ENCODE results near the gene RTKN2.

Gene RTKN2

GRCh38 chr10:62159351-62159750, 109.3 kb downstream of the RTKN2 start:
- H3K4me3 ChIP-seq (replicated peaks in 1 of 2; ENCODE audit: low read depth in 2 of 2, low read length in 2 of 2): no peak overlapping the region
- TF ChIP-seq CTCF (IDR thresholded peaks at IDR 0.05; ENCODE audit: low read depth, low read length): no peak
- peak in 1 of 2 donors; percentile 36 for DNase-seq (ENCODE audit: low read depth in 2 of 2)

DNA sequence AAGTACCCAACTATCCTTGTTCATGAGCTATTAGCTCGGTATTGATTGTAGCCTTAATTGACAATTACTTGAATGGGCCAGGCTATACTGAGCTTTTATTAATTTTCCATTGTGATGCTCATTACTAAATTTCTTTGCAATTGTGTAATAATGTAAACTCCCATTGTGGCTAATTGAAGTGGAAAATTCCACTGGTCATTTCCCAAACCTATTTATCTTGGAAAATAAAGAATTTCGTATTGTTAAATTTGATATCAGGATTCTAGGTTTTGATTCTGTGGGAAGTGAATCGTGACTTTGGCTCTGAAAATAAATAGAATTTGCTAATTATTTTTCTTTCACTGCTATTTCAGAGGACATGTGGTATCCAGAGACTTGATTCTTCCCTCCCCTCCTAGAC, 111.0 kb downstream of the RTKN2 start:
- DNase-seq (ENCODE audit: low read depth in 2 of 2): no peak
- no peak overlapping the region for H3K4me3 ChIP-seq (replicated peaks in 1 of 2; ENCODE audit: low read depth in 2 of 2, low read length in 2 of 2)
- no peak for TF ChIP-seq CTCF (IDR thresholded peaks at IDR 0.05; ENCODE audit: low read depth, low read length)

GRCh38 chr10:62155054-62155680, 113.5 kb downstream of the RTKN2 start:
- DNase-seq (ENCODE audit: low read depth in 2 of 2): no peak
- H3K4me3 ChIP-seq (replicated peaks in 1 of 2; ENCODE audit: low read depth in 2 of 2, low read length in 2 of 2): no peak overlapping the region
- no peak for TF ChIP-seq CTCF (IDR thresholded peaks at IDR 0.05; ENCODE audit: low read depth, low read length)

- no peak overlapping the region for H3K4me3 ChIP-seq (replicated peaks in 1 of 2; ENCODE audit: low read depth in 2 of 2, low read length in 2 of 2)
- TF ChIP-seq CTCF (IDR thresholded peaks at IDR 0.05; ENCODE audit: low read depth, low read length): no peak
- no peak for DNase-seq (ENCODE audit: low read depth in 2 of 2)
Measured at GRCh38 chr10:62154231-62154630, 114.4 kb downstream of the RTKN2 start.

DNA sequence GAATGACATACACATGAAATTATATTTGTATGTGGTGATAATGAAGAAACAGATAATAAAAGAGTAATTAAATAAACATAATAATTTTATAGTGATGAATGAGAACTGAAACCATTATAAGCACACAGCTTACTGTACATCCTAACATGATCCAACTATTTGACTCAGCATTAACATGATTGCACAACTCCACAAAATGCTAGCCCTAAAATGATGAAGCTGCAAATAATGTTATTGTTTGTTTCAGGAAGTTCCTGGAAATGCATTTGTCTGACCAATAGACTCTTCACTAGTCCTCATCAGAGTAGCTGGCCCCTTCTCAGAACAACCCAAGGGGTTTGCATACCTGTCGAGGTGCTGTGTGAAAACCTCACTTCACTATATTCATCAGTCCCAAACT, 115.5 kb downstream of the RTKN2 start:
- no peak for TF ChIP-seq CTCF (IDR thresholded peaks at IDR 0.05; ENCODE audit: low read depth, low read length)
- no peak overlapping the region for H3K4me3 ChIP-seq (replicated peaks in 1 of 2; ENCODE audit: low read depth in 2 of 2, low read length in 2 of 2)
- DNase-seq (ENCODE audit: low read depth in 2 of 2): peak; percentile 78 to 91

GRCh38 chr10:62149621-62150020, 119.0 kb downstream of the RTKN2 start:
- H3K4me3 ChIP-seq (replicated peaks in 1 of 2; ENCODE audit: low read depth in 2 of 2, low read length in 2 of 2): no peak overlapping the region
- no peak for DNase-seq (ENCODE audit: low read depth in 2 of 2)
- no peak for TF ChIP-seq CTCF (IDR thresholded peaks at IDR 0.05; ENCODE audit: low read depth, low read length)

DNA sequence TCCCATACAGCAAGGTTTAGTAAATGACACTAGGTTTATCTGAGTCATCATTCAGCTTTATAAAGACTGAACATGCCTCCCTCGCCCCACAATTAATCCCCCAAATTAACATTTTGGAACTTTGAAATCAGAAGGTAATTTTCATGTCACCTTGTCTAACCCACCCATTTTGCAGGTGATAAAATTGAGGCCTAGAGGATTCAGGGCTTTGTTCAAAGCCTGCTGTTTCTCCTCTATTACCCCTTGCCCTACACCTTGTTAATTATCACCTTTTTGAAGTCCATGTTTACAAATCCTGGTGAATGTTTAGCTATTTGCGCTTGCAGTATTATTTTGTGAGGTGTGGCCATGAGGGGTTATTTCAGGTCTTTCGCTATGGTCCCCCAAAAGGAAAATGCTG, 120.5 kb downstream of the RTKN2 start:
- no peak overlapping the region for H3K4me3 ChIP-seq (replicated peaks in 1 of 2; ENCODE audit: low read depth in 2 of 2, low read length in 2 of 2)
- DNase-seq (ENCODE audit: low read depth in 2 of 2): no peak
- no peak for TF ChIP-seq CTCF (IDR thresholded peaks at IDR 0.05; ENCODE audit: low read depth, low read length)
